HepG2 (cell line): ENCODE measurements around the gene PLB1. TPM values are rescaled to one million over a fixed set of nuclear protein-coding genes. Genes with fewer than 3 reads are reported as not detected.
A peak's percentile ranks its signal among the peaks of the same experiment; 100 is the strongest.

ENCODE experiments used
- ARNTL ChIP-seq: sonication (generic); formaldehyde crosslinking; IDR thresholded peaks from 2 replicates; pipeline ENCODE4 v1.4.0; 2020; ENCODE audit warnings: mild to moderate bottlenecking, missing genetic modification reagents
- BHLHE40 ChIP-seq: IDR thresholded peaks from 2 replicates; pipeline ENCODE4 v1.6.1; 2011; ENCODE audit warnings: low read length, improper control_type of control experiment
- EP300 ChIP-seq, 3 experiments: sonication (generic) in 1 of 3; formaldehyde crosslinking in 1 of 3; IDR thresholded peaks; 2 replicates each; pipeline versions ENCODE4 v1.5.1 to v1.6.1; 2011 to 2020; ENCODE audit warnings: low read depth in 2 of 3, low read length in 2 of 3, borderline replicate concordance in 1 of 3, improper control_type of control experiment in 1 of 3, mild to moderate bottlenecking in 1 of 3, missing genetic modification reagents in 1 of 3, moderate library complexity in 1 of 3
- HNRNPK ChIP-seq: fragments of 200-400 bp; formaldehyde crosslinking; IDR thresholded peaks from 2 replicates; pipeline ENCODE4 v1.6.1; 2018; ENCODE audit warnings: low read length, low read depth, moderate library complexity, mild to moderate bottlenecking; ENCODE audit not compliant: poor library complexity, severe bottlenecking
- HNRNPL ChIP-seq: fragments of 200-400 bp; formaldehyde crosslinking; IDR thresholded peaks from 2 replicates; pipeline ENCODE4 v1.6.1; 2017; ENCODE audit warnings: mild to moderate bottlenecking, low read depth, low read length
- KLF11 ChIP-seq: IDR thresholded peaks from 2 replicates; pipeline ENCODE4 v1.6.1; 2016; ENCODE audit warnings: missing compliant biosample characterization
- KLF16 ChIP-seq, 2 experiments: sonication (generic) in 1 of 2; formaldehyde crosslinking in 1 of 2; IDR thresholded peaks; 2 replicates each; pipeline versions ENCODE4 v1.6.1 to v1.8.0; 2016 to 2023; ENCODE audit warnings: missing genetic modification reagents in 2 of 2, missing compliant biosample characterization in 1 of 2
- RAD21 ChIP-seq: fragments of 450-650 bp; formaldehyde crosslinking; IDR thresholded peaks from 2 replicates; pipeline ENCODE4 v1.5.0; 2020; ENCODE audit warnings: mild to moderate bottlenecking
- RBAK ChIP-seq: sonication (generic); formaldehyde crosslinking; IDR thresholded peaks from 2 replicates; pipeline ENCODE4 v1.5.1; 2020; ENCODE audit warnings: mild to moderate bottlenecking, missing genetic modification reagents
- RNF2 ChIP-seq: fragments of 450-650 bp; conservative IDR thresholded peaks from 2 replicates; pipeline ENCODE4 v1.6.1; 2016; ENCODE audit warnings: low read depth
- ZBTB20 ChIP-seq: sonication (generic); formaldehyde crosslinking; IDR thresholded peaks from 2 replicates; pipeline ENCODE4 v1.8.1; 2023; ENCODE audit warnings: missing genetic modification reagents, low read depth, mild to moderate bottlenecking, borderline replicate concordance
- ZNF121 ChIP-seq: sonication (generic); formaldehyde crosslinking; IDR thresholded peaks from 2 replicates; pipeline ENCODE4 v1.5.0; 2020; ENCODE audit warnings: mild to moderate bottlenecking, missing genetic modification reagents
- ZNF160 ChIP-seq: sonication (generic); formaldehyde crosslinking; IDR thresholded peaks from 2 replicates; pipeline ENCODE4 v1.8.0; 2022; ENCODE audit warnings: mild to moderate bottlenecking, inconsistent platforms, missing genetic modification reagents
- ZNF207 ChIP-seq: fragments of 450-650 bp; IDR thresholded peaks from 2 replicates; pipeline ENCODE4 v1.6.1; 2016; ENCODE audit warnings: antibody characterized with exemption, borderline replicate concordance
- ZNF598 ChIP-seq: sonication (generic); formaldehyde crosslinking; IDR thresholded peaks from 2 replicates; pipeline ENCODE4 v1.5.1; 2020; ENCODE audit warnings: mild to moderate bottlenecking, missing genetic modification reagents, borderline replicate concordance
- polyA plus RNA-seq, 8 experiments: library from polyadenylated mRNA; depleted of rRNA in 3 of 8; stranded (reverse) in 7 of 8; unstranded in 1 of 8; fragments of >200 nt; fragmentation: Illumina TruSeq in 4 of 8; extraction: Trizol in 4 of 8; gene quantifications; 2 replicates each; pipeline versions ENCODE4 v1.2.1 to v1.2.3, GENCODE V29; 2011 to 2016; ENCODE audit warnings: low read depth in 4 of 8, missing spikeins in 1 of 8, mixed read lengths in 1 of 8; ENCODE audit not compliant: insufficient read depth in 1 of 8
- total RNA-seq, 5 experiments: library from RNA; depleted of rRNA; stranded (reverse); fragments of >200 nt; fragmentation: Illumina TruSeq; extraction: Trizol; gene quantifications; 2 replicates each; pipeline ENCODE4 v1.2.3, GENCODE V29; 2016; ENCODE audit warnings: low read depth in 1 of 5
- TF ChIP-seq, protein P1 (sequence below): sonication (generic); formaldehyde crosslinking; IDR thresholded peaks from 2 replicates; pipeline ENCODE4 v1.4.0; 2020; ENCODE audit warnings: missing genetic modification reagents
- TF ChIP-seq, protein P2 (sequence below): sonication (generic); formaldehyde crosslinking; IDR thresholded peaks from 2 replicates; pipeline ENCODE4 v1.5.1; 2020; ENCODE audit warnings: mild to moderate bottlenecking, missing genetic modification reagents, moderate library complexity
- TF ChIP-seq, protein P3 (sequence below): sonication (generic); formaldehyde crosslinking; IDR thresholded peaks from 2 replicates; pipeline ENCODE4 v1.8.0; 2022; ENCODE audit warnings: mild to moderate bottlenecking, missing genetic modification reagents, moderate library complexity

Gene PLB1
- total and polyA plus RNA-seq, 2 of the 13 experiments (the other 11 are each of a cell fraction or from before 2014, with no cell fraction given): 0.20 to 1.8 TPM

DNA sequence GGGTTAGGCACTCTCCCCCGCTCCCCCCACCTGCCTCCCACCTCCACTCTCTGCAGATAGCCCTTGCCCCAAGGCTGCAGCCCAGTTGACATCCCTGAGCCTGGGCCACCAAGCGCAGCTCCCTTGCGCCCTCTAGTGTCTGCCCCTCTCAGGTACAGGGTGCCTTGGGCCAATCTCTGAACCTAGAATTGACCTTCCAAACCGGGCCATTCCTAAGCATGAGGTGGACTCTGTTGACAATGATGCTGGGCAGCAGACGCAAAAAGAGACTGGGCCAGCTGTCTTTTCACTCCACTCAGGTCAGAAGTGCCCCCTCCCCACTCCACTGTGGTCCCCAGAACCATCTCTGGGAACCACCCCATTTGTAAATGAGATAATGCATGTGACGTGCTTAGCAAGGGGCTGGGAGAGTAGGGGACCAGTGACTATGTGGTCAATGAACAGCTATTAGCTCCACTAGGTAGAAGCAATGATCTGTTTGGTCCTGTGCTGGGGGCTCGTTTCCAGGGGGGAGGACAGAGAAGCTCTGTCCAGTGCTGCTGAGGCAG, 43.3 kb upstream of the PLB1 start (continued):
- TF ChIP-seq, protein P1, sequence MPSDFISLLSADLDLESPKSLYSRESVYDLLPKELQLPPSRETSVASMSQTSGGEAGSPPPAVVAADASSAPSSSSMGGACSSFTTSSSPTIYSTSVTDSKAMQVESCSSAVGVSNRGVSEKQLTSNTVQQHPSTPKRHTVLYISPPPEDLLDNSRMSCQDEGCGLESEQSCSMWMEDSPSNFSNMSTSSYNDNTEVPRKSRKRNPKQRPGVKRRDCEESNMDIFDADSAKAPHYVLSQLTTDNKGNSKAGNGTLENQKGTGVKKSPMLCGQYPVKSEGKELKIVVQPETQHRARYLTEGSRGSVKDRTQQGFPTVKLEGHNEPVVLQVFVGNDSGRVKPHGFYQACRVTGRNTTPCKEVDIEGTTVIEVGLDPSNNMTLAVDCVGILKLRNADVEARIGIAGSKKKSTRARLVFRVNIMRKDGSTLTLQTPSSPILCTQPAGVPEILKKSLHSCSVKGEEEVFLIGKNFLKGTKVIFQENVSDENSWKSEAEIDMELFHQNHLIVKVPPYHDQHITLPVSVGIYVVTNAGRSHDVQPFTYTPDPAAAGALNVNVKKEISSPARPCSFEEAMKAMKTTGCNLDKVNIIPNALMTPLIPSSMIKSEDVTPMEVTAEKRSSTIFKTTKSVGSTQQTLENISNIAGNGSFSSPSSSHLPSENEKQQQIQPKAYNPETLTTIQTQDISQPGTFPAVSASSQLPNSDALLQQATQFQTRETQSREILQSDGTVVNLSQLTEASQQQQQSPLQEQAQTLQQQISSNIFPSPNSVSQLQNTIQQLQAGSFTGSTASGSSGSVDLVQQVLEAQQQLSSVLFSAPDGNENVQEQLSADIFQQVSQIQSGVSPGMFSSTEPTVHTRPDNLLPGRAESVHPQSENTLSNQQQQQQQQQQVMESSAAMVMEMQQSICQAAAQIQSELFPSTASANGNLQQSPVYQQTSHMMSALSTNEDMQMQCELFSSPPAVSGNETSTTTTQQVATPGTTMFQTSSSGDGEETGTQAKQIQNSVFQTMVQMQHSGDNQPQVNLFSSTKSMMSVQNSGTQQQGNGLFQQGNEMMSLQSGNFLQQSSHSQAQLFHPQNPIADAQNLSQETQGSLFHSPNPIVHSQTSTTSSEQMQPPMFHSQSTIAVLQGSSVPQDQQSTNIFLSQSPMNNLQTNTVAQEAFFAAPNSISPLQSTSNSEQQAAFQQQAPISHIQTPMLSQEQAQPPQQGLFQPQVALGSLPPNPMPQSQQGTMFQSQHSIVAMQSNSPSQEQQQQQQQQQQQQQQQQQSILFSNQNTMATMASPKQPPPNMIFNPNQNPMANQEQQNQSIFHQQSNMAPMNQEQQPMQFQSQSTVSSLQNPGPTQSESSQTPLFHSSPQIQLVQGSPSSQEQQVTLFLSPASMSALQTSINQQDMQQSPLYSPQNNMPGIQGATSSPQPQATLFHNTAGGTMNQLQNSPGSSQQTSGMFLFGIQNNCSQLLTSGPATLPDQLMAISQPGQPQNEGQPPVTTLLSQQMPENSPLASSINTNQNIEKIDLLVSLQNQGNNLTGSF (CRISPR knock-in tag): no peak
- TF ChIP-seq EP300 (IDR thresholded peaks at IDR 0.05; ENCODE audit: low read depth in 2 of 2, low read length in 2 of 2): no peak
- no peak for TF ChIP-seq EP300 (CRISPR knock-in tag; IDR thresholded peaks at IDR 0.05; ENCODE audit: borderline replicate concordance)
- TF ChIP-seq ZNF160 (CRISPR knock-in tag): no peak
- TF ChIP-seq HNRNPK: no peak
- TF ChIP-seq KLF16 (CRISPR knock-in tag; IDR thresholded peaks at IDR 0.05): no peak
- no peak for TF ChIP-seq RNF2
- TF ChIP-seq, protein P2, sequence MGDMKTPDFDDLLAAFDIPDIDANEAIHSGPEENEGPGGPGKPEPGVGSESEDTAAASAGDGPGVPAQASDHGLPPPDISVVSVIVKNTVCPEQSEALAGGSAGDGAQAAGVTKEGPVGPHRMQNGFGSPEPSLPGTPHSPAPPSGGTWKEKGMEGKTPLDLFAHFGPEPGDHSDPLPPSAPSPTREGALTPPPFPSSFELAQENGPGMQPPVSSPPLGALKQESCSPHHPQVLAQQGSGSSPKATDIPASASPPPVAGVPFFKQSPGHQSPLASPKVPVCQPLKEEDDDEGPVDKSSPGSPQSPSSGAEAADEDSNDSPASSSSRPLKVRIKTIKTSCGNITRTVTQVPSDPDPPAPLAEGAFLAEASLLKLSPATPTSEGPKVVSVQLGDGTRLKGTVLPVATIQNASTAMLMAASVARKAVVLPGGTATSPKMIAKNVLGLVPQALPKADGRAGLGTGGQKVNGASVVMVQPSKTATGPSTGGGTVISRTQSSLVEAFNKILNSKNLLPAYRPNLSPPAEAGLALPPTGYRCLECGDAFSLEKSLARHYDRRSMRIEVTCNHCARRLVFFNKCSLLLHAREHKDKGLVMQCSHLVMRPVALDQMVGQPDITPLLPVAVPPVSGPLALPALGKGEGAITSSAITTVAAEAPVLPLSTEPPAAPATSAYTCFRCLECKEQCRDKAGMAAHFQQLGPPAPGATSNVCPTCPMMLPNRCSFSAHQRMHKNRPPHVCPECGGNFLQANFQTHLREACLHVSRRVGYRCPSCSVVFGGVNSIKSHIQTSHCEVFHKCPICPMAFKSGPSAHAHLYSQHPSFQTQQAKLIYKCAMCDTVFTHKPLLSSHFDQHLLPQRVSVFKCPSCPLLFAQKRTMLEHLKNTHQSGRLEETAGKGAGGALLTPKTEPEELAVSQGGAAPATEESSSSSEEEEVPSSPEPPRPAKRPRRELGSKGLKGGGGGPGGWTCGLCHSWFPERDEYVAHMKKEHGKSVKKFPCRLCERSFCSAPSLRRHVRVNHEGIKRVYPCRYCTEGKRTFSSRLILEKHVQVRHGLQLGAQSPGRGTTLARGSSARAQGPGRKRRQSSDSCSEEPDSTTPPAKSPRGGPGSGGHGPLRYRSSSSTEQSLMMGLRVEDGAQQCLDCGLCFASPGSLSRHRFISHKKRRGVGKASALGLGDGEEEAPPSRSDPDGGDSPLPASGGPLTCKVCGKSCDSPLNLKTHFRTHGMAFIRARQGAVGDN (CRISPR knock-in tag): peak; percentile 61
- TF ChIP-seq ARNTL (CRISPR knock-in tag): no peak
- TF ChIP-seq BHLHE40: peak; percentile 52; the same call in 1 of the 2 replicates
- no peak for TF ChIP-seq ZBTB20
- no peak for TF ChIP-seq ZNF207
- no peak for TF ChIP-seq KLF11
- TF ChIP-seq ZNF121 (CRISPR knock-in tag): no peak
- peak; percentile 91 for TF ChIP-seq RAD21 (CRISPR knock-in tag)
- TF ChIP-seq ZNF598 (CRISPR knock-in tag): no peak
- no peak for TF ChIP-seq HNRNPL
- no peak for TF ChIP-seq RBAK (CRISPR knock-in tag)
- TF ChIP-seq, protein P3, sequence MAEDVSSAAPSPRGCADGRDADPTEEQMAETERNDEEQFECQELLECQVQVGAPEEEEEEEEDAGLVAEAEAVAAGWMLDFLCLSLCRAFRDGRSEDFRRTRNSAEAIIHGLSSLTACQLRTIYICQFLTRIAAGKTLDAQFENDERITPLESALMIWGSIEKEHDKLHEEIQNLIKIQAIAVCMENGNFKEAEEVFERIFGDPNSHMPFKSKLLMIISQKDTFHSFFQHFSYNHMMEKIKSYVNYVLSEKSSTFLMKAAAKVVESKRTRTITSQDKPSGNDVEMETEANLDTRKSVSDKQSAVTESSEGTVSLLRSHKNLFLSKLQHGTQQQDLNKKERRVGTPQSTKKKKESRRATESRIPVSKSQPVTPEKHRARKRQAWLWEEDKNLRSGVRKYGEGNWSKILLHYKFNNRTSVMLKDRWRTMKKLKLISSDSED (CRISPR knock-in tag): no peak
